OCI-LY1 (cell line): ENCODE measurements around the gene BMPER.

ENCODE experiments used
- H2AFZ ChIP-seq: fragments of 200-600 bp; sonication (generic), shearing (Covaris generic); 2 replicates; pipeline ENCODE4 v1.6.0; 2014; ENCODE audit warnings: antibody characterized with exemption, mild to moderate bottlenecking, low read length
- H3F3A ChIP-seq: fragments of 200-600 bp; sonication (generic), shearing (Covaris generic); 2 replicates; pipeline ENCODE4 v1.6.0; 2014; ENCODE audit warnings: mild to moderate bottlenecking, antibody characterized with exemption, low read length, moderate library complexity; ENCODE audit not compliant: insufficient read depth
- H3K27ac ChIP-seq: fragments of 200-600 bp; sonication (generic); 2 replicates; pipeline ENCODE4 v1.5.1; 2014; ENCODE audit warnings: low read length, mixed run types, mild to moderate bottlenecking, low read depth; ENCODE audit not compliant: poor library complexity, severe bottlenecking
- H3K27me3 ChIP-seq: fragments of 200-600 bp; sonication (generic); 2 replicates; pipeline ENCODE4 v1.6.0; 2014; ENCODE audit warnings: antibody characterized with exemption, mild to moderate bottlenecking, low read length, moderate library complexity; ENCODE audit not compliant: insufficient read depth
- H3K36me3 ChIP-seq: fragments of 200-600 bp; sonication (generic); 2 replicates; pipeline ENCODE4 v1.6.1; 2014; ENCODE audit warnings: mild to moderate bottlenecking, antibody characterized with exemption, low read length, moderate library complexity, mixed read lengths; ENCODE audit not compliant: insufficient read depth
- H3K4me1 ChIP-seq: fragments of 200-600 bp; sonication (generic); 2 replicates; pipeline ENCODE4 v1.5.1; 2014; ENCODE audit warnings: mild to moderate bottlenecking, low read length, moderate library complexity; ENCODE audit not compliant: insufficient read depth, severe bottlenecking
- H3K4me2 ChIP-seq: fragments of 200-600 bp; sonication (generic), shearing (Covaris generic); 2 replicates; pipeline ENCODE4 v1.6.1; 2014; ENCODE audit warnings: low read length
- H3K4me3 ChIP-seq: fragments of 200-600 bp; sonication (generic); 2 replicates; pipeline ENCODE4 v1.5.1; 2014; ENCODE audit warnings: low read length, low read depth, mild to moderate bottlenecking, mixed read lengths; ENCODE audit not compliant: poor library complexity, severe bottlenecking
- H3K79me2 ChIP-seq: fragments of 200-600 bp; shearing (Covaris generic); 2 replicates; pipeline ENCODE4 v1.6.1; 2016; ENCODE audit warnings: mixed run types, low read length, mixed read lengths; ENCODE audit not compliant: insufficient read depth
- H3K9ac ChIP-seq: fragments of 200-600 bp; sonication (generic), shearing (Covaris generic); 2 replicates; pipeline ENCODE4 v1.6.1; 2014; ENCODE audit warnings: mild to moderate bottlenecking, low read length, mixed read lengths
- H3K9me2 ChIP-seq: fragments of 200-600 bp; sonication (generic), shearing (Covaris generic); 2 replicates; pipeline ENCODE4 v1.6.1; 2014; ENCODE audit warnings: low read depth, mild to moderate bottlenecking, low read length, mixed read lengths
- H3K9me3 ChIP-seq: fragments of 200-600 bp; shearing (Covaris generic); 2 replicates; pipeline ENCODE4 v1.6.1; 2014; ENCODE audit warnings: low read length, mixed read lengths
- H4K20me1 ChIP-seq: fragments of 200-600 bp; sonication (generic), shearing (Covaris generic); 2 replicates; pipeline ENCODE4 v1.6.0; 2016; ENCODE audit warnings: mild to moderate bottlenecking, low read length; ENCODE audit not compliant: insufficient read depth
- CTCF ChIP-seq: fragments of 200-600 bp; sonication (generic), shearing (Covaris generic); IDR thresholded peaks from 2 replicates; pipeline ENCODE4 v1.5.1; 2017; ENCODE audit warnings: mild to moderate bottlenecking, antibody characterized with exemption, low read length, moderate library complexity, mixed read lengths
- EZH2 ChIP-seq: fragments of 200-600 bp; sonication (generic), shearing (Covaris generic); IDR thresholded peaks from 2 replicates; pipeline ENCODE4 v1.8.0; 2017; ENCODE audit warnings: borderline replicate concordance, mixed run types, mild to moderate bottlenecking, antibody characterized with exemption, low read length, moderate library complexity, mixed read lengths

BMPER gene

GRCh38 chr7:33926535-33926934 is 21.2 kb downstream of the BMPER start:
- H3K36me3 ChIP-seq: no peaks in the 10 kb centered on the region
- H3K27ac ChIP-seq: no peak overlapping the region
- TF ChIP-seq CTCF: no peak
- no peak for TF ChIP-seq EZH2
- no peaks in the 10 kb centered on the region for H3K4me1 ChIP-seq
- no peaks in the 10 kb centered on the region for H3K27me3 ChIP-seq
- no peak overlapping the region for H2AFZ ChIP-seq
- no peaks in the 10 kb centered on the region for H4K20me1 ChIP-seq
- H3K4me2 ChIP-seq: no peak overlapping the region
- H3F3A ChIP-seq: no peaks in the 10 kb centered on the region
- H3K9me2 ChIP-seq: no peaks in the 10 kb centered on the region
- no peak overlapping the region for H3K9ac ChIP-seq
- H3K4me3 ChIP-seq: no peak overlapping the region
- no peaks in the 10 kb centered on the region for H3K79me2 ChIP-seq
- H3K9me3 ChIP-seq: no peaks in the 10 kb centered on the region

- TF ChIP-seq EZH2: no peak
- no peak for TF ChIP-seq CTCF
- no peaks in the 10 kb centered on the region for H3K27me3 ChIP-seq
- H3K36me3 ChIP-seq: no peaks in the 10 kb centered on the region
- no peak overlapping the region for H3K27ac ChIP-seq
- no peak overlapping the region for H3K4me2 ChIP-seq
- H3K9ac ChIP-seq: no peak overlapping the region
- no peaks in the 10 kb centered on the region for H3K9me2 ChIP-seq
- no peaks in the 10 kb centered on the region for H3K9me3 ChIP-seq
- H3K4me3 ChIP-seq: no peak overlapping the region
- no peak overlapping the region for H2AFZ ChIP-seq
- H3F3A ChIP-seq: no peaks in the 10 kb centered on the region
- no peaks in the 10 kb centered on the region for H3K79me2 ChIP-seq
- no peaks in the 10 kb centered on the region for H3K4me1 ChIP-seq
- H4K20me1 ChIP-seq: no peaks in the 10 kb centered on the region
Measured at GRCh38 chr7:33928986-33929385, 23.6 kb downstream of the BMPER start.

- H3K79me2 ChIP-seq: no peaks in the 10 kb centered on the region
- no peaks in the 10 kb centered on the region for H3F3A ChIP-seq
- H3K36me3 ChIP-seq: no peaks in the 10 kb centered on the region
- H3K4me2 ChIP-seq: no peak overlapping the region
- TF ChIP-seq CTCF: no peak
- no peak for TF ChIP-seq EZH2
- H3K4me1 ChIP-seq: no peaks in the 10 kb centered on the region
- H4K20me1 ChIP-seq: no peaks in the 10 kb centered on the region
- H3K27me3 ChIP-seq: no peaks in the 10 kb centered on the region
- H3K27ac ChIP-seq: no peak overlapping the region
- H3K9me3 ChIP-seq: no peaks in the 10 kb centered on the region
- H3K9ac ChIP-seq: no peak overlapping the region
- no peak overlapping the region for H3K4me3 ChIP-seq
- H3K9me2 ChIP-seq: no peaks in the 10 kb centered on the region
- no peak overlapping the region for H2AFZ ChIP-seq
Measured at GRCh38 chr7:33932221-33932620, 26.9 kb downstream of the BMPER start.
